Osteoblast (primary cell): ENCODE data around the gene FOXJ1. TPM values are rescaled to one million over a fixed set of nuclear protein-coding genes. Genes with fewer than 3 reads are reported as not detected.

Source experiments
- DNase-seq: peaks from one replicate; pipeline ENCODE4 v3.0.0; 2011; ENCODE audit warnings: low spot score, mixed read lengths; ENCODE audit not compliant: insufficient read length; ENCODE audit errors: missing footprints
- H2AFZ ChIP-seq: 2 replicates; pipeline ENCODE4 v1.6.0; 2011; ENCODE audit warnings: mild to moderate bottlenecking, low read length
- H3K27ac ChIP-seq: 2 replicates; pipeline ENCODE4 v1.5.1; 2011; ENCODE audit warnings: mild to moderate bottlenecking, low read depth, low read length, moderate library complexity
- H3K27me3 ChIP-seq: 2 replicates; pipeline ENCODE4 v1.6.0; 2012; ENCODE audit warnings: mild to moderate bottlenecking, control low read depth, inconsistent platforms, low read length, moderate library complexity; ENCODE audit not compliant: insufficient read depth
- H3K36me3 ChIP-seq: 2 replicates; pipeline ENCODE4 v1.5.1; 2011; ENCODE audit warnings: mild to moderate bottlenecking, low read length, control low read depth, moderate library complexity; ENCODE audit not compliant: insufficient read depth
- H3K4me1 ChIP-seq: 2 replicates; pipeline ENCODE4 v1.5.1; 2011; ENCODE audit warnings: mild to moderate bottlenecking, low read length, control low read depth, moderate library complexity; ENCODE audit not compliant: insufficient read depth
- H3K4me2 ChIP-seq: 2 replicates; pipeline ENCODE4 v1.6.0; 2011; ENCODE audit warnings: mild to moderate bottlenecking, low read length; ENCODE audit not compliant: insufficient read depth
- H3K4me3 ChIP-seq: fragments of 200-600 bp; sonication (generic); 3 replicates; pipeline ENCODE4 v1.5.1; 2012; ENCODE audit warnings: mild to moderate bottlenecking, low read length, inconsistent platforms; ENCODE audit not compliant: insufficient read depth
- H3K79me2 ChIP-seq: 2 replicates; pipeline ENCODE4 v1.6.0; 2012; ENCODE audit warnings: mild to moderate bottlenecking, low read length, control low read depth, inconsistent platforms; ENCODE audit not compliant: insufficient read depth
- H3K9me3 ChIP-seq: 2 replicates; pipeline ENCODE4 v1.5.1; 2011; ENCODE audit warnings: low read depth, low read length, control low read depth
- H4K20me1 ChIP-seq: 2 replicates; pipeline ENCODE4 v1.6.0; 2012; ENCODE audit warnings: mild to moderate bottlenecking, low read length, control low read depth; ENCODE audit not compliant: insufficient read depth
- total RNA-seq: library from RNA; depleted of rRNA; stranded (reverse); fragments of >200 nt; gene quantifications from 2 replicates; pipeline ENCODE4 v1.2.3, GENCODE V29; 2012
- TF ChIP-seq, protein P1 (sequence below): IDR thresholded peaks from 2 replicates; pipeline ENCODE4 v1.5.1; 2011; ENCODE audit warnings: mild to moderate bottlenecking, low read depth, low read length, moderate library complexity; ENCODE audit errors: extremely low read depth

The FOXJ1 gene
- total RNA-seq, 1 donor, result not detected

DNA sequence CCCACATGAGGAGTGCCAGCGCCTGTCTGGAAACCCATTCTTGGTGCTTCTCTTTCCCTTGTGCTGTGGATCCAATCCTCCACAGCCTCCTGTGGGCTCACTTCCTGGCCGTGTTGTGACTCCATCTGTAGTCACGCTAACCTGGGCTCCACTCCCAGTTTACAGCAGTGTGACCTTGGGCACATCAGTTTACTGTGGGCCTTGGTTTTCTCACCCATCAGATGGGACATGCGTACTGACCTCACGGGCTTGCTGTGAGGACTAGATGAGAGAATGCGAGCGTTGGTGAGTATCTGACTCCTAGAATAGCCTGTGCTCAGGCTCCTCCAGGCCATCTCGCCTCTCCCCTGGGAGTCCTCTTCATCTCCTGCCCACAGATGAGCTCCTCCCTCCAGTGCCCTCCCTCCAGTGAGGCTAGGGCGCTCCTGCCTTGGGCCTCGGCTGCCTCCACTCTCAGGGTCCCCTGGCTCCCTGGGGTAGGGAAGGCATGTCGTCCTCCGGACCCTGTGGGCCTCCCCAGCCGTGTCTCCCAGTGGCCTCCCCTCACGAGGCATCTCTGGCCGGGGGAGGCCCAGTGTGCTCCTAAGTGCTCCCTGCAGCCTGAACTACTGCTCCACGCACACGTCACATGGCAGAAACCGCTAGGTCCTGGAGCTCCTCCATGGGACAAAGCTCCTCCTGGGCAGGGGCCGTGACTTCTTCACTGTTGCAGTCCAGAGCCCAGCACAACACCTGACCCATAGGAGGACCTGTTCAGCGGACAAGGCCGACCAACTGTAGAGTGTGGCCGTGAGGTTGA is 5.2 kb upstream of the FOXJ1 start:
- H3K27ac ChIP-seq, result no peak overlapping the region
- H3K4me1 ChIP-seq, result peaks cover 5% of the 10 kb centered on the region
- no peak overlapping the region for H2AFZ ChIP-seq
- no peak for DNase-seq
- H4K20me1 ChIP-seq, result no peaks in the 10 kb centered on the region
- no peak overlapping the region for H3K4me3 ChIP-seq
- H3K27me3 ChIP-seq, result peaks cover 14% of the 10 kb centered on the region
- TF ChIP-seq, protein P1, sequence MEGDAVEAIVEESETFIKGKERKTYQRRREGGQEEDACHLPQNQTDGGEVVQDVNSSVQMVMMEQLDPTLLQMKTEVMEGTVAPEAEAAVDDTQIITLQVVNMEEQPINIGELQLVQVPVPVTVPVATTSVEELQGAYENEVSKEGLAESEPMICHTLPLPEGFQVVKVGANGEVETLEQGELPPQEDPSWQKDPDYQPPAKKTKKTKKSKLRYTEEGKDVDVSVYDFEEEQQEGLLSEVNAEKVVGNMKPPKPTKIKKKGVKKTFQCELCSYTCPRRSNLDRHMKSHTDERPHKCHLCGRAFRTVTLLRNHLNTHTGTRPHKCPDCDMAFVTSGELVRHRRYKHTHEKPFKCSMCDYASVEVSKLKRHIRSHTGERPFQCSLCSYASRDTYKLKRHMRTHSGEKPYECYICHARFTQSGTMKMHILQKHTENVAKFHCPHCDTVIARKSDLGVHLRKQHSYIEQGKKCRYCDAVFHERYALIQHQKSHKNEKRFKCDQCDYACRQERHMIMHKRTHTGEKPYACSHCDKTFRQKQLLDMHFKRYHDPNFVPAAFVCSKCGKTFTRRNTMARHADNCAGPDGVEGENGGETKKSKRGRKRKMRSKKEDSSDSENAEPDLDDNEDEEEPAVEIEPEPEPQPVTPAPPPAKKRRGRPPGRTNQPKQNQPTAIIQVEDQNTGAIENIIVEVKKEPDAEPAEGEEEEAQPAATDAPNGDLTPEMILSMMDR, result no peak
- H3K9me3 ChIP-seq, result no peaks in the 10 kb centered on the region
- H3K4me2 ChIP-seq, result no peak overlapping the region
- no peaks in the 10 kb centered on the region for H3K36me3 ChIP-seq
- no peaks in the 10 kb centered on the region for H3K79me2 ChIP-seq

DNA sequence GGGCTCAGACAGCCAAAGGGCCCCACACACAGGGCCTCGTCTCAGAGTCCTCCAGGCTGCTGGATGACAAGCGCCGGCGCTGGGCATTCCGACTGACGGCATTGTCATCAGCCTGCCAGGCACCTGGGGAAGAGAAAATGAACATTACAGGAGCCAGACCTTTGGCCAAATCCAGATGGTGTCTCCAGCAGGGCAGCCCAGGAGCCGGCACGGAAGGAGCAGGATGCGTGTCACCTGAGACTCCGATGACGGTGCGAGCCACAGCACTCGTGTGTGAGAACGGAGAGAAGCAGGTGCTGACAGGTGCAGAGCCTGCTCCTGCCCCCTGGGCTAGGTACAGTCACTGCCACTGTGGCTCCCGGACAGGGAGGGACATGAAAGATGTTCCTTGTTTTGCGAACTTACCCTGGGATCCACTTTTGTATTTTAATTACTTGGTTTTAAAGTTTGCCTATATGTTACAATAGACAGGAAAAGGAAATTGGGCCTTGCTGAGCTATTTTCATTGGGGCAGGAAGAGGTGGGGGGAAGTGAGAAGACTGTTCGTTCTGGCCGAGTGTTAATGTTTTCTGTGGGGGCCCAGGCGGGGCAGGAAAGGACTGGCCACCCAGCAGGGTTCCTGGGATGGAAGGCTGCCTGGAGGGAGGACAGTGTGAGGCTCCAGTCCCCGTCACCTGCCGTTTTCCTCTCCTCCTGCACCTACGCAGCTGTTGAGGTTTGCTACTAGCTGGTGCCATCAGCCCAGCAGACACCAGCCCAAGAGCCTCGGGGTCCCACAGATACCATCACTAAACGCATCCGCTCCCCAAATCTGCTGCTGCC is 4.4 kb upstream of the FOXJ1 start:
- no peaks in the 10 kb centered on the region for H3K79me2 ChIP-seq
- H2AFZ ChIP-seq, result no peak overlapping the region
- H3K9me3 ChIP-seq, result no peaks in the 10 kb centered on the region
- H3K27ac ChIP-seq, result no peak overlapping the region
- no peak overlapping the region for H3K4me3 ChIP-seq
- TF ChIP-seq, protein P1, result no peak
- DNase-seq, result no peak
- no peaks in the 10 kb centered on the region for H4K20me1 ChIP-seq
- peaks cover 5% of the 10 kb centered on the region for H3K4me1 ChIP-seq
- H3K27me3 ChIP-seq, result peaks cover 23% of the 10 kb centered on the region
- no peak overlapping the region for H3K4me2 ChIP-seq
- H3K36me3 ChIP-seq, result no peaks in the 10 kb centered on the region

DNA sequence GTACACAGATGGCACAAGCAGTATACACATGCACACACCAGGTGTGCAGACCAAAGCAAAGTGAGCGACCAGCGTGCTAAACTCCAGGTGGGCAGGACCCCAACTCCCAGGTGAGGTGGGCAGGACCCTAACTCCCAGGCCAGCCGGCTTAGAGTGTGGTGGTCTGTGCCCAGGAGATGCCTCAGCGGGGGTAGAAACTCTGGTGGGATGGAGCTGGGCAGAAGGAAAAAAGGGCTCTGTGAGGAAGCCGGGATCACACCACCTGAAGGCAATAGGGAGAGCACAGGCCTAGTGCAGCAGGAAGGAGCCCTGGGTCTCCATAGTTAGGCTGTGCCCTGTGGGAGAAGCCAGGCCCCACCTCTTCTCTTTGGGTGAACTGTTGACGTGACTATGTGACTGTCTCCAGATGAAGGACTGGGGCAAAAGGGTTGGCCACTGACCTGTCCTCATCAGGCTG is 1.6 kb upstream of the FOXJ1 start:
- no peak overlapping the region for H3K4me2 ChIP-seq
- no peak overlapping the region for H2AFZ ChIP-seq
- H3K79me2 ChIP-seq, result no peaks in the 10 kb centered on the region
- H3K27ac ChIP-seq, result no peak overlapping the region
- peaks cover 5% of the 10 kb centered on the region for H3K4me1 ChIP-seq
- peaks cover 49% of the 10 kb centered on the region for H3K27me3 ChIP-seq
- no peaks in the 10 kb centered on the region for H3K9me3 ChIP-seq
- no peaks in the 10 kb centered on the region for H4K20me1 ChIP-seq
- peak; percentile 66 for DNase-seq
- no peaks in the 10 kb centered on the region for H3K36me3 ChIP-seq
- no peak overlapping the region for H3K4me3 ChIP-seq
- TF ChIP-seq, protein P1, result no peak

DNA sequence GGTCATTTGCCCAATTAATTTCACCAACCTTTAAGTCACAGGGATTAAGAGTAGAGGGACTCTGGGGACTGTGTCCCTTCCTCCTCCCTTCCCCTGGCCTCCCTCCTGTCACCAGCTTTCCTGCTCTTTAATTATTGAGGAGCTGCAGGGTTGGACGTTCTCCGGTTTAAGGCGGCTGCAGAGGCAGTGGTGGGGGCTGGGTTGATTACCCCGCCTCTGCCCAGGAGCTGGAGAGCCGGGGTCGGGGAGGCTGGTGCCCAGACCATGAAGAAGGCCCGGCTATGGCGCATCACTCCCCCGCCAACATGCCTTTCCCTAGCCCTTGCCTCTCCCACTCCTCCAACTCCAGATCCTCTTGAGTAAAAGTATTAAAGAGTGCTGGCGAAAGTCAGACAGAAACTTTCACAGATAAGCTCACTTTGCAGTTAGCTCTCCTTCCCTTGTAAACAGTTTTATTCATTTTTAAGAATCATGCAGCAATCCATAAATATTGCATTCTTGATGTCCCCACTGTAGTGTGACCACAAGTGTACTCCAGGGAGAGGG is 1.1 kb upstream of the FOXJ1 start:
- no peaks in the 10 kb centered on the region for H3K79me2 ChIP-seq
- TF ChIP-seq, protein P1, result no peak
- no peak for DNase-seq
- H4K20me1 ChIP-seq, result no peaks in the 10 kb centered on the region
- H3K4me2 ChIP-seq, result peak overlapping the region; percentile 91
- H3K27me3 ChIP-seq, result peaks cover 54% of the 10 kb centered on the region
- no peaks in the 10 kb centered on the region for H3K9me3 ChIP-seq
- no peaks in the 10 kb centered on the region for H3K36me3 ChIP-seq
- H2AFZ ChIP-seq, result no peak overlapping the region
- H3K4me3 ChIP-seq, result no peak overlapping the region
- no peak overlapping the region for H3K27ac ChIP-seq
- H3K4me1 ChIP-seq, result peaks cover 5% of the 10 kb centered on the region
